PC-3 (cell line): Measurements from ENCODE around the gene RNF166.

Source experiments
- EZH2phosphoT487 ChIP-seq: fragments of 300-600 bp; sonication (generic); IDR thresholded peaks from 2 replicates; pipeline ENCODE4 v1.6.1; 2018; ENCODE audit warnings: mild to moderate bottlenecking, antibody characterized with exemption, low read length, borderline replicate concordance
- TF ChIP-seq, protein P1 (sequence below): fragments of 300-600 bp; sonication (generic); conservative IDR thresholded peaks from 2 replicates; pipeline ENCODE4 v1.5.1; 2017; ENCODE audit warnings: antibody characterized with exemption, low read depth, mild to moderate bottlenecking, low read length

DNA sequence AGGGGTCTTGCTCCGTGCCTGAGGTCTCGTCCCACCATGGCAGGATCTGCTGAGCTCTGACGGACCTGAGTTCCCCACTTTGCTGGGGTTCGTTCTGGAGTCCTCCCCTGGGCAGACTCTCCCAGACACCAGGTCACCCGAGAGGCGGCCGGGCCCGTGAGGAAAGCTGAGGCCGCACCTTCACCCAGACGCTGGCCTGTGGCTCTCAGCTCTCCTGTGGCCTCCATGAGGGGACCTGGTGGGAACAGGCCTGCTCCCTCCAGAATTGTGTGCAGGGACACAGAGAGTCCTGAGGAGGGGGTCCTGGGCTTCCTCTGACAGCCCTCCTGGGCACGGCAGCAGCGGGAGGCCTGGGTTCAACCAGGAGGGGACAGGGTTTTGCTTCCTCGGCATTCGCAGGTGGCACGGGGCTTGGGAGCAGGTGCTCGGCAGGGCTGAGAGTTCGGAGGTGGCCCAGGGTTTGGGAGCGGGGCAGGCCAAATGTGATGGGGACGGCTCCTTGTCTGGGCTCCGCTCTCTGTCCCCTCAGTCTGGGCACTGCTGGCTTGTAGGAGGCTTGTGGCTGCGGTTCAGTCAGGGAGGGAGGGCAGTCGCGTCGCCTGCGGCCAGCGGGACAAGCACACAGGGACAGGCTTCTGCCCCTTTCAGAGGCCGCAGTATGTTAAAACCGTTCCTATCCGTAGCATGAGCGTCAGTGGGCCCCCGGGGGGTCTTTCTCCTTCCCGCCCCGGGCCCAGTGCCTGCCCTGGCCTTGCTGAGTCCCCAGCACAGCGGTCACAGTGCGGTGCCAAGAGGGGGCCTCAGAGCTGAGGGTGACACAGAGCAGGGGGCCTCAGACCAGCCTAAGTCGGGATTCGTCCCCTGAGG, 11.8 kb downstream of the RNF166 start:
- TF ChIP-seq, protein P1, sequence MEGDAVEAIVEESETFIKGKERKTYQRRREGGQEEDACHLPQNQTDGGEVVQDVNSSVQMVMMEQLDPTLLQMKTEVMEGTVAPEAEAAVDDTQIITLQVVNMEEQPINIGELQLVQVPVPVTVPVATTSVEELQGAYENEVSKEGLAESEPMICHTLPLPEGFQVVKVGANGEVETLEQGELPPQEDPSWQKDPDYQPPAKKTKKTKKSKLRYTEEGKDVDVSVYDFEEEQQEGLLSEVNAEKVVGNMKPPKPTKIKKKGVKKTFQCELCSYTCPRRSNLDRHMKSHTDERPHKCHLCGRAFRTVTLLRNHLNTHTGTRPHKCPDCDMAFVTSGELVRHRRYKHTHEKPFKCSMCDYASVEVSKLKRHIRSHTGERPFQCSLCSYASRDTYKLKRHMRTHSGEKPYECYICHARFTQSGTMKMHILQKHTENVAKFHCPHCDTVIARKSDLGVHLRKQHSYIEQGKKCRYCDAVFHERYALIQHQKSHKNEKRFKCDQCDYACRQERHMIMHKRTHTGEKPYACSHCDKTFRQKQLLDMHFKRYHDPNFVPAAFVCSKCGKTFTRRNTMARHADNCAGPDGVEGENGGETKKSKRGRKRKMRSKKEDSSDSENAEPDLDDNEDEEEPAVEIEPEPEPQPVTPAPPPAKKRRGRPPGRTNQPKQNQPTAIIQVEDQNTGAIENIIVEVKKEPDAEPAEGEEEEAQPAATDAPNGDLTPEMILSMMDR = no peak
- TF ChIP-seq EZH2phosphoT487 = no peak
